NAMALWA (cell line): ENCODE results near the gene TRIM41.
"Not testable (repeated sequence)": the region's sequence is repeated elsewhere in the genome, so short reads cannot be mapped to it uniquely, and the experiment has no call there.

Experiments used
- DNase-seq: peaks from one replicate; pipeline ENCODE4 v3.0.0-alpha.2; 2015; ENCODE audit warnings: low spot score

TRIM41 gene

GRCh38 chr5:181255276-181255675, 32.2 kb downstream of the TRIM41 start:
- no peak for DNase-seq

GRCh38 chr5:181255836-181256578, 32.9 kb downstream of the TRIM41 start:
- peak; percentile 3 for DNase-seq

- no peak for DNase-seq
Observed at GRCh38 chr5:181258576-181258975, 35.5 kb downstream of the TRIM41 start.

DNA sequence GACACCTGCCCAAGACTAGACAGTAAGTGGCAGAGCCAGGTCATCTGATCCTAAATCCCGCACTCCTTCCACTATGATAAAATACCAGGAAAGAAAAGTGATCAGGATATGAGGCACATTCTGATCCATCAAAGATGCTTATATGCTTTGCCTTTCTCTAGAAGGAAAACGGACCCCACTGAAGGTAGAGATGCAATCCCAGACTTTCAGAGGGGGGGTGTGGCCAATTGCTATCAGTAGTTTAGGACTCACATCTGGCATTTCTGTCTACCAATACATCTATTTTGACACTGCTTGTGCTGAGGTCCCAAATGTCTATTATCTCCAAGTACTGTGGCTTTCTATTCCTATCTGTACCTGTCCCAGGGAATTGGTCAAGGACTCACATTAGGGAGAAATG, 36.2 kb downstream of the TRIM41 start:
- no peak for DNase-seq

DNA sequence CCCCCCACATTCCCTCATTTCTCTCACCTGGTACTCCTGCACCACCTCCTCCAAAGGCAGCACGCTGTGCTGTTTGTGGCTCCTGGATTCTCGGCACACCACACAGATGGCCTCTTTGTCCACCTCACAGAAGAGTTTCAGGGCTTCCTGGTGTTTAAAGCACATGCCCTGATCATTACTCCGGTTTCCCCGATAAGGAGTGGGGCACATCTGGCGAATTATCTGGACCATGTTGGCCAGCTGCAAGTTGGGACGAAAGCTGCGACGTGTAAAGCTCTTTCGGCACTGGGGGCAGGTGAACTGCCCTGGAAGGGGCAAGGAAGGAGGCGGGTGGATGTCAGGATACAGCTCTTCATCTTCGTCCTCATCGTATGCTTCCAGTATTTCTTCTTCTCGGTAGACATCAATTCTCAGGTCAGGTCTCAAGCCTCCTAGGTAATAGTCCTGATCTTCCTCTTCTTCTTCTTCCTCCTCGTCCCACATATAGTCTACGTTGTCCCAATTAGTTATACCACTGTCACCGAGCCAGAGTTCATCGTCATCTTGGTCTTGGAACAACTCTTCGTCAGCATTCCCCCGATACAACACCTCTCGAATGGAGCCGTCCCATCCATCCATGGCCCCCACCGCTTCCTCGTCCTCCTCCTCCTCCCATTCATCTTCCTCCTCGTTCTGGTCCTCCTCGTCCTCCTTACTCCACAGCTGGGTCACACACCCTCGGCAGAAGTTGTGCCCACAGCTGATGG, 37.1 kb downstream of the TRIM41 start:
- DNase-seq: no peak

DNA sequence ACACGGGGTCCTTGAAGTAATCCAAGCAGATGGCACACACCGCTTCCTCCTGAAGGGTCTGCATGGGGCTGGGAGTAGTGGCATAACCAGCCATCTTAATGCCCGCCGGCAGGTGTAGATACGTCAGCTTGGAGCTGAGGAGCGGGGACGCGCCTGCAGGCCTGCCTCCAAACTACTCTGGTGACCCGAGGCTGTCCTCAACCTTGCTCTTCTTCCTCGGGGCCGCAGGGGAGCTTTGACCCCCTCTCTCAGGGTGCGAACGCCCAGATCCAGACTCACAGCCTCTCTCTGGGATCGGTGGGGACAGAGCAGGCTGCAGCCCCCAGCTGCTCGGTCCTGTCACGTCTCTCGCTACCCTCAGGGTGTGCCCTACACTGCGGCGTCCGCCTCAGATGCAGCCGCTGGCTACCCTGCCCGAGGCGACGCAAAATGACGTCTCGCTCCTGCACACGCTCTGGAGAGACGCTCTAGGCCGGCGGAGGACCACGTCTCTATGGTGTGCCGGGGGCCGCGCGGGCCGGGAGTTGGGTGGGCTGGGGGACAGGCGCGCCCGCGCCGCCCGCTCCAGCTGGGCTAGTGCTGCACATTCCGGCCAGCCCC, 37.7 kb downstream of the TRIM41 start, which contains the start of gene TRIM52:
TSS of gene TRIM52 (minus strand) at position 424 of the 600 bp plus-strand sequence. CDS start at position 94, 330 bp downstream.
- peak; percentile 96 for DNase-seq

- DNase-seq: peak; percentile 81
Observed at GRCh38 chr5:181261320-181262049, 38.4 kb downstream of the TRIM41 start.

DNA sequence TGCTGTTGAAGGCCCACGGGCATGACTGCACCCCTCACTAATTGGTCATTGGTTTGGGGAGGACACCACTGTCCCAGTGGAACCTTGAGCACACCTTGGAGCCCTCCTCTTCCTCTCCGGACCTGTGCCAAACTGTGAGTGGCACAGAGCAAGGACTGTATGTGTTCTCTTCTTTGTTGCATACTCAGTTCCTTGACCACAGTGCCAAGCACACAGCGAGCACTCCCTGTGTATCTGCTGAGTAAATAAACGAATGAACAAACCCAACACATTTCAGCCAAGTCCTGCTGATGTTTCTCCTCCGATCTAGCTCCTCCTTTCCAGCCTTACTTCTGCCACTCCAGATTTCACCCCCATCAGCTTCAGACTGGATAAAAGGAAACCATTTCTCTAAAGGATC, 40.6 kb downstream of the TRIM41 start:
- no peak for DNase-seq

DNA sequence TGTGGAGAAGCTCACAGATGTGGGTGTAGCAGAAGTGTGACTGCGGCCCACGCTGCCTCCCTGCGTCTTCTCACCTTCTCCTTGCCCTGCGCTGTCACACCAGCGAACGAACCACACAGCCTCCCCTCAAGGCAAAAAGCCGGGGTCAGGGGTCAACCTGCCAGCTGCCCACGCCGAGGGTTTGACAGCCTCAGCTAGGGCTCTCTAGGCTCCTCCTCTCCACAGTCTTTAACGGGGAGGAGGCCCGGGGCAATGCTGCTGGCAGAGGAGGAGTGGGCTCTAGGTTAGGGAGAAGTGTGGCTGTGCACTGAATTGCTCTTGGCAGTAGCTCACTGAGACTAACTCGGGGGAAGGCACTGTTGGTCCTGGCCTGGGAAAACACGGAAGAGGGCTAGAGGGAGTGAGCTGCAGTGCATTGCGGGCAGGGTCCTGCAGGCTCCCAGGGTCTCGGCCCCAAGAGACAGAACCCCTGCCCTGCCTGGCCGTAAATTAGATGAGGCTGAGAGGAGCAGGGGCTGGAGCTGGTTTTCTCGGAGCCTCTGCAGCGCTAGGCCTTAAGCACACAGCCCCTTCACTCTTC, 42.1 kb downstream of the TRIM41 start:
- DNase-seq: no peak

- not testable (repeated sequence) for DNase-seq
Observed at GRCh38 chr5:181267291-181267904, 44.3 kb downstream of the TRIM41 start.

DNA sequence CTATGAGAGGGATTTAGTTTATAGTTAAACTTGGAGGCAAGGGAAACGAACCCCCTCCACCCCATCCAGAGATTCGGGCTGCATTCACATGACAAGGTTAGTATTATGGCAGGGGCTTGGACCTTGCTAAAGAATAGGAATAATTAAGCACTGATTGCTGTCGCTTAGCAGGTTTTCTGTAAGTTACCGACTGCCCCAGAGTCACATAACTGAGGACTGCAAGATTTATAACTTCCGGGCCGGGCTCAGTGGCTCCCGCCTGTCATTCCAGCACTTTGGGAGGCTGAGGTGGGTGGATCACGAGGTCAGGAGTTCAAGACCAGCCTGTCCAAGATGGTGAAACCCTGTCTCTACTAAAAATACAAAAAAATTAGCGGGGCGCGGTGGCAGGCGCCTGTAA, 44.8 kb downstream of the TRIM41 start:
- not testable (repeated sequence) for DNase-seq

GRCh38 chr5:181271081-181271480, 48.0 kb downstream of the TRIM41 start:
- DNase-seq: no peak

GRCh38 chr5:181273433-181273744, 50.3 kb downstream of the TRIM41 start:
- DNase-seq: not testable (repeated sequence)

- no peak for DNase-seq
Observed at GRCh38 chr5:181280251-181280762, 57.2 kb downstream of the TRIM41 start.

- no peak for DNase-seq
Observed at GRCh38 chr5:181281077-181281983, 58.2 kb downstream of the TRIM41 start.

GRCh38 chr5:181281984-181282316, 58.9 kb downstream of the TRIM41 start:
- DNase-seq: no peak

DNA sequence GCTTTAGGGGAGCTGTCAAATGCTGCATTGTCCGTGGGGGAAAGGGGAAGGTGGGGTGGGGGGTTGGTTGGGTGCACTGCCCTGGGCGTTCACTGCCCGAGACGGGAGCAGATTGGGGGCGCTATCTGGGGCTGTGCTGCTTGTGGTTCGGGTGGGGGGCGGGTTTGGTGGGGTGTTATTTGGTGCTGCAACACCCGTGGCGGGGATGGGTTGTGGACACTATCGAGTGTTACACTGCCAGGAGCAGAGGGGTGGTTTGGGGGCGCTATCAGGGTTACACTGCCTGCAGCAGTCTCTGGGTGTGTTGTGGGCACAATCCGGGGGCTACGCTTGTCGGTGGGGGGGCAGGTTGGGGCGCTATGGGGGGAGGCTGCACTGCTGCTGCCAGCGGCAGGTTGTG, 59.3 kb downstream of the TRIM41 start:
- not testable (repeated sequence) for DNase-seq

DNA sequence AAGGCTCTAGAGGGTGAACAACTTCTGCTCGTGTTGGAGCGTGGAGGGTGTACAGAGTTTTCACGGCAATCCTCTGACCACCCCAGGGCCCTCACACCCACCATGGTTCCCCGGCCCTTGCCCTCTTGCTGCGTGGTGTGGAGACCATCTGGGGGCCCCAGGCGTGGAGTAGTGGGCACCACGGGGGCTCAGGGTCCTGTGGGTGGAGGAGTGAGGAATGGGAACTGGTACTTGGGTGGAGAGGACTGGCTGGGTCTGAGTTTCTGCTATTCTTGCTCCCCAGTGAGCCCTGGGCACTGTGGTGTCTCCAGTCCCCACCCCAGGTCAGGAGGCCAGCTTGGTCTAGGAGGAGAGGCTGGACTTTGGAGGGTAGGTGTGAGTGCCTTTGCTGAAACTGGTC, 59.8 kb downstream of the TRIM41 start:
- DNase-seq: no peak

DNA sequence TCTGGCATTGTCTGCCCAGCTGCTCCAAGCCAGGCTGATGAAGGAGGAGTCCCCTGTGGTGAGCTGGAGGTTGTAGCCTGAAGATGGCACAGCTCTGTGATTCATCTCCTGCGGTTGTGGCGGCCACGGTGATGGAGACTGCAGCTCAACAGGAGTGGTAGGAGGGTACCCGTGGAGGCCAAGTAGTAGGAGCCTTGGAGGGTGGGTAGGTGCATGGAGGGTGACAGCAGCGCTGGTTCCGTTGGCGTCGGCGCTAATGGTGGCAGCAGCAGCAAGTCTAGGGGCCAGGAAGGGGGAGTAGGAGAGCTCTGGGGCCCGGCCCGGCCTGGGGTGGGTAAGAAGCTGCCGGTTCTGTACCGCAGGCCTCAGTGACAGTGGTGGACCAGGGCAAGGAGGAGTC, 60.3 kb downstream of the TRIM41 start:
- DNase-seq: no peak
